T follicular helper cell (primary cell): ENCODE results near the gene CFAP251.
A peak's percentile ranks its signal among the peaks of the same experiment; 100 is the strongest.
"Not testable (repeated sequence)": the region's sequence is repeated elsewhere in the genome, so short reads cannot be mapped to it uniquely, and the experiment has no call there.

Experiments
- DNase-seq: peaks from one replicate; pipeline ENCODE4 v3.0.0-alpha.2; 2020; ENCODE audit warnings: low read depth

Gene CFAP251

GRCh38 chr12:122028165-122028904 is 109.9 kb downstream of the CFAP251 start:
- DNase-seq, result no peak

GRCh38 chr12:122028905-122029560 is 110.6 kb downstream of the CFAP251 start:
- DNase-seq, result no peak

- no peak for DNase-seq
These were observed 111.4 kb downstream of the CFAP251 start for GRCh38 chr12:122029620-122030423.

DNA sequence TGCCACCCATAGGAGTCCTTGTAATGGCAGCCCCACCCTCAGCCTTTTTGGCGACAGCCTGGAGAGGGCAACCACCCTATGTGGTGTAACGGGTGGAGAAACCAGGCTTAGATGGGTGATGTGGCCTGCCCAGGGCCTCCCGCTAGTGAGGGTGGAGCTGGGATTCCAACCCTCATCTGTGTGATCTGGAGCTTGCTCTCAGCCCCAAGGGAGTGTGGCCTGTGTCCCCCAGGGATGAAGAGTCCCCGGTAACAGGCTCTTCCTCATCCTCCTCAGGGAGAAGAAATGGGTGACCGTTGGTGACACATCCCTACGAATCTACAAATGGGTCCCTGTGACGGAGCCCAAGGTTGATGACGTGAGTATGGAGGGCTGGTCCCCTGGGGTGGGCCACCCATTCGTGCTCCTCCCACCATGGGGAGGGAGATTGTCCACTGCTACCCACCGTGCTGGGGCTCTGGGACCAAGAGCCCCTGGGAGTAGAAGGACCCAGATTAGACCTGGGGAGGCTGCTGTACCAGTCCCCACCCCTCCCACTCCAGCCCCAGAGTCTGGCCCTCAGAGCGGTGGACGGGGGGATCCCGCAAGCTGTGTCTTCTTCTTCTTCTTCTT is 112.1 kb downstream of the CFAP251 start:
- DNase-seq, result no peak

DNA sequence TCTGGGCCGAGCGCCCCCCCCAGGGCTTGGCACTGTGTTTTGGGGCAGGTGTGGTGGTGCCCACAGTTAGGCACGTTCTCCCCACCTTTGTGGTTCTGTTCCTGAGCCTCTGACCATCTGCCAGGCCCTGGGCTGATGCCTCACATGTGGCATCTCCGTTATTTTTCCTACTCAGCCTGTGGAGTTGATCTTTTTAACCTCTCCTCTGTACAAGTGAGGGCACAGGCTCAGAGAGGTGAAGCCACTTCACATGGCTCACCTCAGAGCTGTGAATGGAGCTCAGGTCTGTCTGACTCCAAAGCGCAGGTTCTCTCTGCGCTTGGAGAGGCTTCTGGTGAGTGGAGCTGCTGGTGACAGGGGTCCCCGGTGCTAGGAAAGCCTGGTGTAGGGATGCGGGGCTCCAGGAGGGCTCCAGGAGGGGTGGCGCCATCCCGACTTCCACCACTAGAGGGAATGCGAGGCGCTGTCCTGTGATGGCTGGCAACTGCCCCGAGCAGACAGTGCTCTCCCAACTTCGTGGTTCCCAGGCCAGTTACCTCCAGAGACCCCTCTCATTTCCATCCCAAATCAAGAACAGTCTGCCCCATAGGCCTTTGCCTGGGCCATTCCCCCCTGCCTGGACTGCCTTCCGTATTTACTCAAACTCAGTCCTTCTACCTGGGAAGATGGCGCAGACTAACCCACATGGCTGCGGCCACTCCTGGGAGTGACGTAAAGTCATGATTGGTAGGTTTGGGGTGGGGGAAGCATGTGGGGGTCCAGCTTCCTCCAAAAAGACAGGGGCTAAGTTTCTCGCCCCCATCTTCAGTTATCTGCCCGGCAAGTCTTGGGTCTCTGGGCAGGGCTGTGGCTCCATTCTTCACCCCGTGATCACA is 113.2 kb downstream of the CFAP251 start:
- peak; percentile 20 for DNase-seq

DNA sequence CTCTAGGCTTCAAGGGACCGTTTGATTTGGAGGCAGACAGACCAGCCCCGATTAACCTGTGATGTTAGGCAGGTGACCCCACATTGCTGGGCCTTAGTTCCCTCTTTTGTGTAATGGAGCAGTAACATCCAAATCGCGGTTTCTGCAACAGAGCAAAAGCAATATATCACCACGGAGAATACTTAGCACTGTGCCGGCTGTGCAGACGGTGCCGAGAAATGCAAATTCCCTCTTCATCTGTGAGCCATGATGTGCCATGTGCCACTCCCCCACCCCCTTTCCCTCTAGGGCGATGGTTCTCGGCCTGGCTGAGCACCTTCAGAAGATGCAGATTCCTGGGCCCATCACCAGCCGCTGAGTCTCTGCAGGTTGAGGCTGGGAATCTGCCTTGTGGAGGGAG is 114.2 kb downstream of the CFAP251 start:
- no peak for DNase-seq

DNA sequence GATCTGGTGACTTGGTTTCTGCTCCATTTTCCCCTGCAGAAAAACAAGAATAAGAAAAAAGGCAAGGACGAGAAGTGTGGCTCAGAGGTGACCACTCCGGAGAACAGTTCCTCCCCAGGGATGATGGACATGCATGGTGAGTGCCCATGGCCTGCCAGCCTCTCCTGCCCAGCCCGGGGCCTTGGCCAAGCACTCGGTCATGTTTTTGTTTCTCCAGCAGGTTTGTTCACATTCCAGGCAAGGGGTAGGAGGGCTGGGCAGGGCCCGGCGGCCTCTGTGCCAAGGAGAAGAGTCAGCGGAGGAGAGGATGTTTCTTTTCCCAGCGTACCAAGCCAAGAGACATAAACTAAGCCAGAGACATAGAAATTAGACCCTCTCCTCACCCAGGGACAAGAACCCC is 116.9 kb downstream of the CFAP251 start:
- DNase-seq, result no peak

GRCh38 chr12:122036153-122036552 is 117.8 kb downstream of the CFAP251 start:
- no peak for DNase-seq

DNA sequence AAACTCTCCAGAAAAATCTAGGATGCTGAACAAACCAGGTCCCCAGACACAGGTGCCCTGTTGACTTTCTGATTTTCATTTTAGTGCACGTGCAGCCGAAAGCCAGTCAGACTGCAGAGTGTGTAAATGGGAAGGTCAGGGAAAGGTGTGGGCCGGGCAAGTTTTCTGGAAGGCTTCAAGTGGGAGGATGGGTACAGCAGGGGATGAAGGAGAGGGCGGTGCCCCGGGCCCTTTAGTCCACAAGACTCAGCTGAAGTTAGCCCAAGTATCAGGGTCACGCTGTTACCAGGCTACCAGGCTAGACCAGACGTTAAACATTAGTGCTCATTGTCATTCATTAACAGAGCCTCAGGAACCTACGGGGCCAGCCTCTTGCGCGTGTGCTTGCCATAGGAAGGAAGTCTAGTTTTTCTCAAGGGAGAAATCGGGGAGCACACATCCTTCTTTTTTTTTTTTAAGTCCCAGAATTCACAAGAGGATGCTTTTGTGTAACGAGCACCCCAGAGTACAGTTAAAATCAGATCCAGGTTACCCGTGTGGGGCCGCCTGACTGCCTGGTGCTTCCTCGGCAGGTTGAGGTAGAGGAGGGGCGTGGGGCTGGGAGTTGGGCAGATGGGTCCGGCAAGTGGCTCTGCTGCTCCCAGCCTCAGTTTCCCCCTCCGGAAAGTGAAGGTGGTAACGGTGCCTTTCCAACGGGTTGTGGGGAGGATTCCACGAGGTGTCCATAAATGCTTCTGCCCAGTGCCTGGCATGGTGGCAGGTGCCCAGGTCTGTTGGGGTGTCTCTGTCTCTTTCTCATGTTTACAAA is 122.4 kb downstream of the CFAP251 start:
- DNase-seq, result no peak

DNA sequence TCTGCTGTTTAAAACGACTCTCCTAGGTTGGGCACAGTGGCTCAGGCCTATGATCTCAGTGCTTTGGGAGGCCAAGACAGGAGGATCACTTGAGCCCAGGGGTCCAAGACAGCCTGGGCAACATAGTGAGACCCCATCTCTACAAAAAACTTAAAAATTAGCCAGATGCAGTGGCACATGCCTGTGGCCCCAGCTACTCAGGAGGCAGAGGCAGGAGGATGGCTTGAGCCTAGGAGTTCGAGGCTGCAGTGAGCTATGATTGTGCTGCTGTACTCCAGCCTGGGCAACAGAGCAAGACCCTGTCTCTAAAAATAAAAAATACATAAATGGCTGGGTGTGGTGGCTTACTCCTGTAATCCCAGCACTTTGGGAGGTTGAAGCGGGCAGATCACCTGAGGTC is 123.1 kb downstream of the CFAP251 start:
- DNase-seq, result not testable (repeated sequence)

GRCh38 chr12:122042910-122043309 is 124.5 kb downstream of the CFAP251 start:
- no peak for DNase-seq

DNA sequence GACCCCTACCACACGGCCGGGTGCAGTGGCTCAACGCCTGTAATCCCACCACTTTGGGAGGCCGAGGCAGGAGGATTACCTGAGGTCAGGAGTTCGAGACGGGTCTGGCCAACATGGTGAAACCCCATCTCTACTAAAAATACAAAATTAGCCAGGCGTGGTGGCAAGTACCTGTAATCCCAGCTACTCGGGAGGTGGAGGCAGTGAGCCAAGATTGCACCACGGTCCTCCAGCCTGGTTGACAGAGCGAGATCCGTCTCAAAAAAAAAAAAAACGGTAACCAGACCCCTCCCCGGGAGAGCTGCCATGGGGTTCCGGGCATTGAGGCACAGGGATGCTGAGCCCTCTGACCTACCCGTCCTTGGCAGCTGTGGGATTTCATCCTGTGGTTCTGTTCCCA is 125.1 kb downstream of the CFAP251 start:
- DNase-seq, result no peak

DNA sequence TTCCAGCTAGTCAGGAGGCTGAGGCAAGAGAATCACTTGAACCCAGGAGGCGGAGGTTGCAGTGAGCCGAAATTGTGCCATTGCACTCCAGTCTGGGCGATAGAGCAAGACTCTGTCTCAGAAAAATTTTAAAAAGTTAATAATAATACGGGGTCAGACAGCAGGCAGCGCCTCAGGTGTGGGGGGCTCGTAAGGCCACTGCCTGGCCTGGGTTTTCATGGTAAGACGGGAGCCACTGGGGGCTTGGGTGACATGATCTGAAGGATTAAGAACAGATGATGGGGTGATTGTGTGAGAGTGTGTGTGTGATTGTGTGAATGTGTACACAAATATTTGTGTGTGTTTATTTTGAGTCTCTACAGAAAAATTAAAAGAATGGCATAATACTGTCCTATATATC is 126.9 kb downstream of the CFAP251 start:
- DNase-seq, result no peak

DNA sequence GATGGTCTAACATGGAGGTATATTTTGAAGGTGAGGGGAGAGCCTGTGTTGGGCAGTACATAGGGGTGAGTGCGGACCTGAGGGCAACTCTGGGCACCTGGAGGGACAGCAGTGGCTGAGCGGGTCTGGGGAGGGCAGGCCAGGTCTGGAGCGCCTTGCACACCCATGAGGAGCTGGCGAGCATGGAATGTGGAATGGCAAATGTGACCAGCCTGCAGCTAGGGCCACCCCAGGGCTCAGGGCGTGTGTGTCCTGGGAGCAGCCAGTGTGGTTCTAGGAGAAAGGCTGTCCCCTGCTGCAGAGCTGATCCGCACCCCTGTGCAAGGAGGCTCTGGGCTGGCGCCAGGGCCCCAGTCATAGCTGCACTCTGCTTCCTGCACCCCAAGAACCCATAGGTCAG is 127.8 kb downstream of the CFAP251 start:
- no peak for DNase-seq

- DNase-seq, result no peak
These were observed 129.8 kb downstream of the CFAP251 start for GRCh38 chr12:122048151-122048550.

DNA sequence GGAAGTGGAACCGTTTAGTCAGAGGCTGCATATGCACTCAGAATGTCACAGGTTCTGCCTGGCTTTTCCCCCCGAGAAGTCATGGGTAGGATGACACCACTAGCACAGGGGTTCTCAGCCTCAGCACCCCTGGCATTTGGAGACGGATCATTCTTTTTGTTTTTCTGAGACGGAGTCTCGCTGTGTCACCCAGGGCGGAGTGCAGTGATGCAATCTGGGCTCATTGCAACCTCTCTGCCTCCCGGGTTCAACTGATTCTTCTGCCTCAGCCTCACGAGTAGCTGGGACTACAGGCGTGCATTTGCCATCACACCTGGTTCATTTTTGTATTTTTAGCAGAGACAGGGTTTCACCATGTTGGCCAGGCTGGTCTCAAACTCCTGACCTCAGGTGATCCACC is 131.4 kb downstream of the CFAP251 start:
- DNase-seq, result no peak

DNA sequence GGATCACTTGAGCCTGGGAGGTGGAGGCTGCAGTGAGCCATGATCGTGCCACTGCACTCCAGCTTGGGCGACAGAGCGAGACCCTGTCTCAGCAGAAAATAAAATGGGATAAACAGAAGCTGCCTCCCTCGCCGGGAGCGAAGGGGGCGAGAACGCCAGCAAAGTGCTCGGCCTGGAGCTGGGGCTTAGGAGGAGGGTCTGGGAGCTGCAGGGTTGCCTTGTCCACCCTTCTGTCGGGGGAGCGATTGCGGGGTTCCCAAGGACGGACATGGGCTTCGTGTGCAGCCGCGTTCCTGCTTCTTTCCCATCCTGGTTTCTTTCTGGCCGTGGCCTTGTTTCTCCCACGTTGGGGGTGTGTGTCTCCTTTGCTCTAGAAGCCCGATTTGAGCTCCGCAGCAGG is 132.3 kb downstream of the CFAP251 start:
- no peak for DNase-seq

- no peak for DNase-seq
These were observed 133.0 kb downstream of the CFAP251 start for GRCh38 chr12:122051231-122051876.

GRCh38 chr12:122052285-122052684 is 133.9 kb downstream of the CFAP251 start:
- DNase-seq, result no peak
